H9 (cell line): Measurements from ENCODE around the gene PAM. TPM values are rescaled to one million over a fixed set of nuclear protein-coding genes. Genes with fewer than 3 reads are reported as not detected.

ENCODE experiments used
- DNase-seq: peaks from one replicate; pipeline ENCODE4 v3.0.0-alpha.2; 2017
- H2AFZ ChIP-seq: one replicate; pipeline ENCODE4 v1.6.1; 2013; ENCODE audit warnings: mild to moderate bottlenecking, low read length, control low read depth, moderate library complexity
- H2AK5ac ChIP-seq: 2 replicates; pipeline ENCODE4 v1.6.1; 2013; ENCODE audit warnings: low read length, control low read depth, mixed read lengths; ENCODE audit not compliant: insufficient read length
- H2BK120ac ChIP-seq: one replicate; pipeline ENCODE4 v1.6.1; 2013; ENCODE audit warnings: low read depth, mild to moderate bottlenecking, low read length, control low read depth, inconsistent platforms; ENCODE audit not compliant: poor library complexity, severe bottlenecking
- H2BK12ac ChIP-seq: 2 replicates; pipeline ENCODE4 v1.6.1; 2013; ENCODE audit warnings: low read length, control low read depth, mixed read lengths, low read depth; ENCODE audit not compliant: insufficient read length
- H2BK15ac ChIP-seq: 2 replicates; pipeline ENCODE4 v1.6.1; 2013; ENCODE audit warnings: low read depth, low read length, control low read depth
- H2BK20ac ChIP-seq: one replicate; pipeline ENCODE4 v1.6.1; 2013; ENCODE audit warnings: low read depth, mild to moderate bottlenecking, low read length, control low read depth, inconsistent platforms; ENCODE audit not compliant: poor library complexity, severe bottlenecking
- H2BK5ac ChIP-seq: 2 replicates; pipeline ENCODE4 v1.6.1; 2013; ENCODE audit warnings: low read length, control low read depth, mixed read lengths; ENCODE audit not compliant: insufficient read length
- H3K14ac ChIP-seq: 2 replicates; pipeline ENCODE4 v1.6.1; 2013; ENCODE audit warnings: low read length, control low read depth; ENCODE audit not compliant: insufficient read depth
- H3K18ac ChIP-seq: 2 replicates; pipeline ENCODE4 v1.6.1; 2013; ENCODE audit warnings: low read depth, mild to moderate bottlenecking, mixed read lengths, low read length, control low read depth; ENCODE audit not compliant: insufficient read length
- H3K23ac ChIP-seq: 2 replicates; pipeline ENCODE4 v1.6.1; 2013; ENCODE audit warnings: low read length, control low read depth, mixed read lengths, low read depth; ENCODE audit not compliant: insufficient read length
- H3K23me2 ChIP-seq: 2 replicates; pipeline ENCODE4 v1.6.1; 2013; ENCODE audit warnings: low read depth, mild to moderate bottlenecking, mixed read lengths, low read length, control low read depth; ENCODE audit not compliant: insufficient read length, poor library complexity, severe bottlenecking
- H3K27ac ChIP-seq: 2 replicates; pipeline ENCODE4 v1.5.1; 2013; ENCODE audit warnings: low read length, control low read depth, mixed read lengths, low read depth; ENCODE audit not compliant: insufficient read length
- H3K27me3 ChIP-seq: 2 replicates; pipeline ENCODE4 v1.6.1; 2013; ENCODE audit warnings: low read length, control low read depth, inconsistent platforms; ENCODE audit not compliant: insufficient read depth
- H3K4ac ChIP-seq: 2 replicates; pipeline ENCODE4 v1.6.1; 2013; ENCODE audit warnings: low read depth, mild to moderate bottlenecking, control low read depth, inconsistent platforms, low read length, moderate library complexity
- H3K4me1 ChIP-seq: 2 replicates; pipeline ENCODE4 v1.6.1; 2013; ENCODE audit warnings: low read length, control low read depth, inconsistent platforms; ENCODE audit not compliant: insufficient read depth
- H3K4me2 ChIP-seq: 2 replicates; pipeline ENCODE4 v1.6.1; 2013; ENCODE audit warnings: low read length, control low read depth, mixed read lengths; ENCODE audit not compliant: insufficient read length, insufficient read depth
- H3K56ac ChIP-seq: 2 replicates; pipeline ENCODE4 v1.6.1; 2013; ENCODE audit warnings: low read depth, mild to moderate bottlenecking, mixed read lengths, low read length, control low read depth; ENCODE audit not compliant: insufficient read length
- H3K79me1 ChIP-seq: 2 replicates; pipeline ENCODE4 v1.6.1; 2013; ENCODE audit warnings: low read depth, mild to moderate bottlenecking, moderate library complexity, low read length, control low read depth, inconsistent platforms; ENCODE audit not compliant: insufficient read depth, poor library complexity, severe bottlenecking
- H3K79me2 ChIP-seq: 2 replicates; pipeline ENCODE4 v1.6.1; 2013; ENCODE audit warnings: low read length, control low read depth, inconsistent platforms; ENCODE audit not compliant: insufficient read depth
- H3K9ac ChIP-seq: 2 replicates; pipeline ENCODE4 v1.6.1; 2013; ENCODE audit warnings: low read length, control low read depth, mixed read lengths; ENCODE audit not compliant: insufficient read length; ENCODE audit errors: extremely low read depth
- H3K9me3 ChIP-seq: one replicate; pipeline ENCODE4 v1.6.1; 2013; ENCODE audit warnings: low read depth, low read length, inconsistent platforms; ENCODE audit not compliant: control insufficient read depth
- H3T11ph ChIP-seq: one replicate; pipeline ENCODE4 v1.6.1; 2013; ENCODE audit warnings: mild to moderate bottlenecking, low read length, control low read depth, inconsistent platforms
- H4K20me1 ChIP-seq: one replicate; pipeline ENCODE4 v1.6.1; 2013; ENCODE audit not compliant: control insufficient read depth, insufficient read length, insufficient read depth
- H4K5ac ChIP-seq: 2 replicates; pipeline ENCODE4 v1.6.1; 2013; ENCODE audit warnings: low read depth, mild to moderate bottlenecking, mixed read lengths, low read length, control low read depth; ENCODE audit not compliant: insufficient read length
- H4K8ac ChIP-seq: replicated peaks from 2 replicates; pipeline ENCODE4 v1.6.1; 2013; ENCODE audit warnings: low read length, control low read depth, mixed read lengths, low read depth; ENCODE audit not compliant: insufficient read length
- H4K91ac ChIP-seq: 2 replicates; pipeline ENCODE4 v1.6.1; 2013; ENCODE audit warnings: low read depth, mild to moderate bottlenecking, moderate library complexity, mixed read lengths, low read length, control low read depth; ENCODE audit not compliant: insufficient read length
- H3K27ac Mint-ChIP-seq, 3 experiments: 2 replicates in 2 of 3; 3 replicates in 1 of 3; pipeline ENCODE4 v1.8.0; 2020 to 2021; ENCODE audit warnings: mixed read lengths in 3 of 3, mild to moderate bottlenecking in 1 of 3, moderate library complexity in 1 of 3
- H3K27me3 Mint-ChIP-seq: 2 replicates; pipeline ENCODE4 v1.8.0; 2021; ENCODE audit warnings: low read depth, mild to moderate bottlenecking, moderate library complexity, mixed read lengths
- H3K36me3 Mint-ChIP-seq, 3 experiments: 2 replicates in 2 of 3; 3 replicates in 1 of 3; pipeline ENCODE4 v1.8.0; 2020 to 2021; ENCODE audit warnings: low read depth in 3 of 3, mixed read lengths in 3 of 3; ENCODE audit not compliant: insufficient read depth in 1 of 3
- H3K4me1 Mint-ChIP-seq, 2 experiments: 2 replicates each; pipeline ENCODE4 v1.8.0; 2020; ENCODE audit warnings: mixed read lengths in 2 of 2
- H3K4me3 Mint-ChIP-seq, 2 experiments: 2 replicates in 1 of 2; 3 replicates in 1 of 2; pipeline ENCODE4 v1.8.0; 2020 to 2021; ENCODE audit warnings: mild to moderate bottlenecking in 2 of 2, mixed read lengths in 2 of 2, moderate library complexity in 1 of 2
- H3K9me3 Mint-ChIP-seq, 2 experiments: 2 replicates in 1 of 2; 3 replicates in 1 of 2; pipeline ENCODE4 v1.8.0; 2020; ENCODE audit warnings: mild to moderate bottlenecking in 2 of 2, mixed read lengths in 2 of 2, moderate library complexity in 1 of 2
- CTCF ChIP-seq: fragments of 200-600 bp; sonication (generic); conservative IDR thresholded peaks from 3 replicates; pipeline ENCODE4 v1.8.0; 2021; ENCODE audit warnings: antibody characterized with exemption, mild to moderate bottlenecking
- WGBS: extraction: QIAGEN DNeasy Blood & Tissue Kit; methylation state at CpG from one replicate; pipeline ENCODE4 v1.1.7; 2013; ENCODE audit warnings: missing lambda C conversion rate, low lambda C conversion rate, mixed read lengths; ENCODE audit not compliant: insufficient read length; ENCODE audit errors: extremely low coverage; 5-methylcytosine and 5-hydroxymethylcytosine counted together
- total RNA-seq: library from RNA; stranded (reverse); gene quantifications from 2 replicates; pipeline ENCODE4 v1.2.1, GENCODE V29; 2021

The PAM gene
- total RNA-seq, 1 experiment from 2014 or later: 31.5 TPM

DNA sequence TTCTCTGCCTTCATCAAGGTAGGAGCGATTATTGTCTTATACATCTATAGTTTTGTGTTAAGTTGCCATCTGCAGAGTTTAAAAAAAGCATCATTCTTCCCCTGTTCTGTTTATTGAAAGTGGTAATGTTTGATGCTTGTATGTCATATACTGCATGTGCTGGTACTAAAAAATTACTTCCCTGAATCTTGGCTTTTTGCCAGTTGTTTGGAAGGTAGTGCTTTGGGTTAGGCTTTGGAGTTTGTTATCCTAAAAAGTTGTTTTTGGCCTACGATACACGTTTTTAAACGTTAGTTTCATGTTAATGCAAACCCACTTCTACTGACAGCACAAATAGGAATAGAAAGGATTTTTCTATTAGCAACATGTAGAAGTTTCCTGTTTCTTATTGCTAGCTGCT is 206.6 kb downstream of the PAM start:
- no peak overlapping the region for H3K4ac ChIP-seq
- TF ChIP-seq CTCF: no peak
- DNase-seq: no peak
- no peak overlapping the region for H4K5ac ChIP-seq
- no peaks in the 10 kb centered on the region for H3K23me2 ChIP-seq
- no peaks in the 10 kb centered on the region for H4K20me1 ChIP-seq
- no peak overlapping the region for H4K91ac ChIP-seq
- H3K36me3 Mint-ChIP-seq: no peaks in the 10 kb centered on the region
- H2AFZ ChIP-seq: no peak overlapping the region
- no peaks in the 10 kb centered on the region for H3K9me3 Mint-ChIP-seq
- no peak overlapping the region for H3K18ac ChIP-seq
- H2BK5ac ChIP-seq: no peak overlapping the region
- H3K4me1 ChIP-seq: no peaks in the 10 kb centered on the region
- H3K79me1 ChIP-seq: no peaks in the 10 kb centered on the region
- no peaks in the 10 kb centered on the region for H3K4me1 Mint-ChIP-seq
- H3T11ph ChIP-seq: no peak overlapping the region
- H3K27me3 Mint-ChIP-seq: no peaks in the 10 kb centered on the region
- no peak overlapping the region for H3K23ac ChIP-seq
- H2AK5ac ChIP-seq: no peak overlapping the region
- no peaks in the 10 kb centered on the region for H3K9me3 ChIP-seq
- H3K27ac Mint-ChIP-seq: no peak overlapping the region
- no peak overlapping the region for H4K8ac ChIP-seq
- no peak overlapping the region for H3K4me3 Mint-ChIP-seq
- H3K4me2 ChIP-seq: no peak overlapping the region
- no peak overlapping the region for H3K27ac ChIP-seq
- no peaks in the 10 kb centered on the region for H3K27me3 ChIP-seq
- H2BK120ac ChIP-seq: no peak overlapping the region
- no peak overlapping the region for H2BK15ac ChIP-seq
- no CpG with 5 or more reads among the region's 4 CpGs for WGBS
- H3K79me2 ChIP-seq: no peaks in the 10 kb centered on the region
- no peak overlapping the region for H3K9ac ChIP-seq
- H3K14ac ChIP-seq: no peak overlapping the region
- H2BK20ac ChIP-seq: no peak overlapping the region
- no peak overlapping the region for H2BK12ac ChIP-seq
- no peak overlapping the region for H3K56ac ChIP-seq
